HG03066 (cell line): ENCODE data around the gene RRP8.
A peak's percentile ranks its signal among the peaks of the same experiment; 100 is the strongest.

ENCODE experiments used
- ATAC-seq: cut with Tn5 transposase; IDR thresholded peaks from one replicate; pipeline ENCODE4 v1.9.1; 2021; ENCODE audit warnings: low read depth; ENCODE audit not compliant: unreplicated experiment

The RRP8 gene

GRCh38 chr11:6604790-6605189 lies 1.4 kb upstream of the RRP8 start:
- ATAC-seq, result no peak

GRCh38 chr11:6604081-6604626 lies 738 bp upstream of the RRP8 start:
- ATAC-seq, result peak; percentile 38

GRCh38 chr11:6602096-6602940 lies 1.1 kb downstream of the RRP8 start:
- ATAC-seq, result no peak

GRCh38 chr11:6601041-6601461 lies 2.4 kb downstream of the RRP8 start:
- no peak for ATAC-seq

- ATAC-seq, result no peak
These were observed 3.5 kb downstream of the RRP8 start for GRCh38 chr11:6599881-6600390.

- ATAC-seq, result no peak
These were observed 4.0 kb downstream of the RRP8 start for GRCh38 chr11:6599449-6599848.

GRCh38 chr11:6598555-6598954 lies 4.9 kb downstream of the RRP8 start:
- ATAC-seq, result no peak

GRCh38 chr11:6596239-6596877 lies 7.1 kb downstream of the RRP8 start:
- no peak for ATAC-seq

DNA sequence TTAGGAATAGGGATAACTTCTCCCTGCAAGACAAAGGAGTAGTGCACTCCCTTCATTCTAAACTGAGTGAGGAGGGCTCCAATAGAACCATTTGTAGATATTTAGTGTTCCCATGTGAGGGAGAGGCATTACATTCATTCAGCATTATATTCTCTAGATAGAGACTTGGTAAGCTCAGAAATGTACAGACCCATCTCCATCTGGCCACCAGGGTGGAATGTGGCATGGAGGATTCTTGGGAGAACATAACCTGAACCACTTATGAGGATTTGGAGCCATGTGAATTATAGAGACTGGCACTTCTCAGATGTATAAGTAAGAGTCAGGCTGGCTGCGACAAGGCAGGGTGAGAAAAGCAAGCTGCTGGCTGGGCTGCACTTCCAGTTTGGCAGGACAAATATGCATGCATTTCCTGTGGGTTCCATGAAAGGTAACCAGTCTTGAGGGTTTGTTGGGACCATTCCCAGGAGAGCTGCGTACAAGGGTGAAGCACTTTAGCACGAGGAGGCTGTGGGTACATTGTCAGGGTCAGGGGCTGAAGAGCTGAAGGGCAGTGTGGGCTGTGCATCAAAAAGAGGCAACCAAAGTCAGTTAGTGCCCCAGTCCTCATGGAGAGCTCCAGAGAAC lies 9.2 kb downstream of the RRP8 start:
- ATAC-seq, result no peak

- ATAC-seq, result no peak
These were observed 15.4 kb downstream of the RRP8 start for GRCh38 chr11:6588018-6588417.

DNA sequence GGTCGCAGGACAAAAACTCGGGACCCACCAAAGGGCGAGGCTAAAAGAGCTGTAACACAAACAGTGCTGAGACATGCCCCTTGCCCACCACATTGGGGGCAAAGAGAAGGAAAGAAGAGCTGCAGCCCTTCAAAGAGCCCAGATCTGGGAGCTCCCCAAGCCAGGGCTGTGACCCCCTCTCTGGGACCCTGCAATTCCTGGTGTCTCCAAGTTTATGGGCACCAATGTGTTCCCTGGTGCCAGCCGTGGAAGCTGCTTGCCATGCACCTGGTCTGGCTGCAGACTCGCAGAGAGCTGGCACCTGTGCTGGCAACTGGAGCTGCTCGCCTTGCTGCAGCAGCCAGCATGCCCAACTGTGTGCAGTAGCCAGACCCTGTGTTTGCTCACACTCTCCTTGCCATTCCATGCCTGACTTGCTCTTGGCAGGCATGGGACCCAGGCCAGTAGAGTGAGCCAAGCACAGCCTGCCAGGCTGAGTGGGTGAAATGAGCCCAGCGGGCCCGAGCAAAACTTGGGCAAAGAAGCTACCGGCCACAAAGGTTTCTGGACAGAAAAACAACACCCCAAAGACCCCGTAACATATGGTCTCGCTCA lies 16.0 kb downstream of the RRP8 start:
- no peak for ATAC-seq

DNA sequence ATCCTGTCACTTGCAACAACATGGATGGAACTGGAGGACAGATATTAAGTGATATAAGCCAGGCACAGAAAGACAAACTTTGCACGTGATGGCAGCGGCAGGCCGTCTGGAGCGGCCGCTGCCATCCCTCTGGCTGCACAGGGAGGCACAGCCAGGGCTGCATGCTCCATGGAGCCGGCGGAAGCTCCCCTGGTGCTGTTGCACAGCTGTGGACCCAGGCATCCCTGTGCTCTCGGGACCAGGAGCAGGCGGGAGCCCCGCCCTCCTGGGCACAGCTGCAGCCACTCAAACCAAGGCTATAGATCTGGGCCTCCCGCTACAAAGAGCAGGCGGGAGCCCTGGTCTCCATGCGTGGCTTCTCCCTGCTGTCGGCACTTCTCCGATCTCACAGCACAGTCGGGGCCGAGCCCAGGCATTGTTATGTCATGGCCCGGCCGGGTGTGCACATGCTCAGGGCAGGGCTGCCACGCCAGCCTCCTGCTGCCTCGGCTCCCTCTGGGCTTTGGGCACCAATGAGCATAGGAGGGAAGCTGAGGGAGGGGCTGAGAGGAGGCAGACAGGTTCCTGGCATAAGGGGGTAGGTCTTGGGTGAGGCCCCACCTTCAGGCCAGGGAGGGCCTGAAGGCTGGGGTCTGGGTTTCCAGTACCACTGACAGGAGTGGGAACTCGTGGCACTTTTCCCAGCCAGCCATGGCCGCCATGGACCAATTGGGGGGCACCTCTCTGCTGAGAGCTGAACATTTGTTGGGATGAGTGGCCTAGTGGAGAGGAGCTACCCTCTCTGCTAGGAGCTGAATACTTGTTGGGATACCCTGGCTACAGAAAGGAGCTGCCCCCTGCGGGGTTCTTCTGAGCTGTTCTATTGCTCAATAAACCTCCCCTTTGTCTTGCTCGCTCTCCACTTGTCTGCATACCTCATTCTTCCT lies 16.7 kb downstream of the RRP8 start:
- no peak for ATAC-seq

GRCh38 chr11:6584528-6584927 lies 18.9 kb downstream of the RRP8 start:
- ATAC-seq, result no peak

DNA sequence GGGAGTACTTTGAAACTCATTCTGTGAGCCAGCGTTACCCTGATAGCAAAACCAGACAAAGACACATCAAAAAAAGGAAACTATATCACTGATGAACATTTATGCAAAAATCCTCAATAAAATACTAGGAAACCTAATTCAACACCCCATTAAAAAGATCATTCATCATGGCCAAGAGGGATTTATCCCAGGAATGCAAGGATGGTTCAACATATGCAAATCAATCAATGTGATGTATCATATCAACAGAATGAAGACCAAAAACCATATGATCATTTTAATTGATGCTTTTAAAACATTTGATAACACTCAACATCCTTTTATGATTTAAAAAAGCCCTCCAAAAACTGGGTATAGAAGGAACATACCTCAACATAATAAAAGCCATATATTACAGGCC lies 19.8 kb downstream of the RRP8 start:
- ATAC-seq, result no peak

DNA sequence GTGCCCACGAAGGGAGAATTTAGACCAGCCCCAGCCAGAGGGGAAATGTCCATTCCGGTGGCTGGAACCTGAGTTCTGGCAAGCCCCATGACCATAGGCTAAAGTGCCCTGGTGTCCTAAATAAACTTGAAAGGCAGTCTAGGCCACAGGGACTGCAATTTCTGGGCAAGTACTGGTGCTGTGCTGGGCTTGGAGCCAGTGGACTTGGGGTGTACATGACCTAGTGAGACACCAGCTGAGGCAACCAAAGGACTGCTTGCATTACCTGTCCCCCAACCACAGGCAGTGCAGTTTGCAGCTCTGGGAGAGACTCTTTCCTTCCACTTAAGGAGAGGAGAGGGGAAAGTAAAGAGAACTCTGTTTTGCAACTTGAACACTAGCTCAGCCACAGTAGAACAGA lies 23.7 kb downstream of the RRP8 start:
- ATAC-seq, result no peak

GRCh38 chr11:6578134-6578533 lies 25.3 kb downstream of the RRP8 start:
- no peak for ATAC-seq

DNA sequence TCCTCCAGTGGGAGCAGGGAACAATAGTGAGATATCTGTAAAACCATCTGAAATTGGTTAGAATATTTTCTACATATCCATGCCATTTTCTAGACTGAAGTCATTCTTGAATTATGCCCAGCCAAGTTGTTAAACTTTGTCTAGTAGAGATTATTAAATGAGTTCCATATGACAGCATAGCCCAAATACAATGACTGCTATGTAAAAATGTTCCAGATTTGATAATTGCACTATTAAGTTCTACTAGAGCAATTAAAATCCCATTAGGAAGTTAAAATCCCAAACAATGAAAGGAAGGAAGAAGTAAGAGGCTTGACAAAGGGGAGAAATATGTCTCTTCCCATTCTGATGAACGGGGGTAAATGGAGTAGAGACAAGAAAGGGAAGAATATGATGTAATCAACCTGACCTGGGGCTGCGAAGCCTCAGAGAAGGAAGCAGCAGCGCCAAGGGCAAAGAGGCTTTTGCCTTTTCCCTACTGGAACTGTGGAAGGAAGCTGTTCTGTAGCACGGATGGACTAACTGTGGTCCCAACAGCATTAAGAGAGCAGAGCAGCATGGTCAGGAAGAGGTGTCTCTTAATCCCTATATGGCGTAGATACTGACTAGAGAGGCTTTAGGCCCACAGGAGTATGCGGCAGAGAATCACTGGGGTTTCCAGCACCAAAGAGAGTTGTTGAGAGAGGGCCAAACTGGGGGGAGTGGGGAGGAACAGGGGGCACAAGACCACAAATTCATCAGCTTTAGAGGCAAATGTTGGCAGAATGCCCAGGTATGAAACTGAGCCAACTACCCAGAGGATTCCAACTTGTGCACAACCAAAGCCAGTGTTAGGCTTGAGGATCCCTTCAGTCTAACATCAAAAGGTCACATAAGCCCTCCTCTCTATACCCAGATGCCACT lies 26.7 kb downstream of the RRP8 start:
- no peak for ATAC-seq

- ATAC-seq, result no peak
These were observed 28.4 kb downstream of the RRP8 start for GRCh38 chr11:6574816-6575715.
